ENCODE measurements around the gene PRMT9.

- TF ChIP-seq DACH1 (IDR thresholded peaks at IDR 0.05; ENCODE audit: partially characterized antibody) (no peak), EP300 (IDR thresholded peaks at IDR 0.05; ENCODE audit: low read length) (no peak), ZNF830 (CRISPR knock-in tag; IDR thresholded peaks at IDR 0.05) (no peak), TCF7L2 (IDR thresholded peaks at IDR 0.05; ENCODE audit: low read depth, low read length) (no peak), MAFK (IDR thresholded peaks at IDR 0.05; ENCODE audit: low read length) (no peak), BHLHE40 (IDR thresholded peaks at IDR 0.05; ENCODE audit: low read length) (no peak), CTCF (IDR thresholded peaks at IDR 0.05 in 2 of 3, conservative IDR thresholded peaks at IDR 0.05 in 1 of 3; ENCODE audit: insufficient read depth in 2 of 3, low read depth in 1 of 3, low read length in 3 of 3) (no peak), ZNF57 (CRISPR knock-in tag; IDR thresholded peaks at IDR 0.05) (no peak), GABPB1 (CRISPR knock-in tag; IDR thresholded peaks at IDR 0.05) (no peak), CEBPB (tag; IDR thresholded peaks at IDR 0.05) (no peak), HMGXB4 (CRISPR knock-in tag; IDR thresholded peaks at IDR 0.05) (no peak)
Observed at GRCh38 chr4:147629783-147630730, 53.9 kb downstream of the PRMT9 start.

Data from K562 (cell line).